ENCODE results near the gene STPG1.

The STPG1 gene

GRCh38 chr1:24369801-24370200 lies 43.8 kb downstream of the STPG1 start:
- DNase-seq (ENCODE audit: low read depth) = no peak

- DNase-seq (ENCODE audit: low read depth) = no peak
These were observed 44.4 kb downstream of the STPG1 start for GRCh38 chr1:24369199-24369598.

- no peak for DNase-seq (ENCODE audit: low read depth)
These were observed 46.9 kb downstream of the STPG1 start for GRCh38 chr1:24366707-24367106.

- no peak for DNase-seq (ENCODE audit: low read depth)
These were observed 48.5 kb downstream of the STPG1 start for GRCh38 chr1:24364975-24365678.

GRCh38 chr1:24364605-24364974 lies 49.0 kb downstream of the STPG1 start:
- DNase-seq (ENCODE audit: low read depth) = no peak

- DNase-seq (ENCODE audit: low read depth) = no peak
These were observed 49.6 kb downstream of the STPG1 start for GRCh38 chr1:24363994-24364393.

- DNase-seq (ENCODE audit: low read depth) = no peak
These were observed 50.5 kb downstream of the STPG1 start for GRCh38 chr1:24362982-24363614.

- no peak for DNase-seq (ENCODE audit: low read depth)
These were observed 51.2 kb downstream of the STPG1 start for GRCh38 chr1:24362396-24362795.

GRCh38 chr1:24361811-24362210 lies 51.8 kb downstream of the STPG1 start:
- DNase-seq (ENCODE audit: low read depth) = no peak

- DNase-seq (ENCODE audit: low read depth) = no peak
These were observed 52.9 kb downstream of the STPG1 start for GRCh38 chr1:24360681-24361080.

GRCh38 chr1:24357038-24357437 lies 56.5 kb downstream of the STPG1 start:
- no peak for DNase-seq (ENCODE audit: low read depth)

- DNase-seq (ENCODE audit: low read depth) = no peak
These were observed 58.1 kb downstream of the STPG1 start for GRCh38 chr1:24355466-24355865.

- DNase-seq (ENCODE audit: low read depth) = no peak
These were observed 60.2 kb downstream of the STPG1 start for GRCh38 chr1:24353292-24353891.

GRCh38 chr1:24351918-24352627 lies 61.5 kb downstream of the STPG1 start:
- DNase-seq (ENCODE audit: low read depth) = peak; percentile 4

- DNase-seq (ENCODE audit: low read depth) = no peak
These were observed 62.3 kb downstream of the STPG1 start for GRCh38 chr1:24351247-24351646.

- DNase-seq (ENCODE audit: low read depth) = no peak
These were observed 63.7 kb downstream of the STPG1 start for GRCh38 chr1:24349891-24350290.

- no peak for DNase-seq (ENCODE audit: low read depth)
These were observed 65.4 kb downstream of the STPG1 start for GRCh38 chr1:24348196-24348595.

GRCh38 chr1:24347159-24347934 lies 66.2 kb downstream of the STPG1 start:
- no peak for DNase-seq (ENCODE audit: low read depth)

GRCh38 chr1:24345334-24345733 lies 68.2 kb downstream of the STPG1 start:
- no peak for DNase-seq (ENCODE audit: low read depth)

- no peak for DNase-seq (ENCODE audit: low read depth)
These were observed 69.4 kb downstream of the STPG1 start for GRCh38 chr1:24344090-24344742.

- DNase-seq (ENCODE audit: low read depth) = no peak
These were observed 70.0 kb downstream of the STPG1 start for GRCh38 chr1:24343412-24344089.
